NB4 (cell line): ENCODE data around the gene MAP4K2.

ENCODE experiments used
- CTCF ChIP-seq: IDR thresholded peaks from one replicate; pipeline ENCODE4 v1.5.1; 2012; ENCODE audit warnings: low read depth, low read length
- POLR2A ChIP-seq: IDR thresholded peaks from 2 replicates; pipeline ENCODE4 v1.6.1; 2011; ENCODE audit warnings: mild to moderate bottlenecking; ENCODE audit not compliant: insufficient read length; ENCODE audit errors: extremely low read depth

GRCh38 chr11:64831411-64831891, 28.4 kb upstream of the MAP4K2 start:
- TF ChIP-seq POLR2A (no peak), CTCF (no peak)
